ENCODE data around the gene KMT2E.

- TF ChIP-seq CTCF (IDR thresholded peaks at IDR 0.05) = no peak
- no peak for TF ChIP-seq POLR2A (IDR thresholded peaks at IDR 0.05)
Observed at GRCh38 chr7:104985259-104985617, 28.8 kb upstream of the KMT2E start.
